Activated T-cell treated with anti-CD3 and anti-CD28 coated beads, Interleukin-2, amount 50 U/mL, for 24 hours (primary cell): ENCODE measurements around the gene SCUBE1.

Experiments
- DNase-seq: peaks from one replicate; pipeline ENCODE4 v3.0.0-alpha.2; 2020
- H3K27ac Mint-ChIP-seq: 2 replicates; pipeline ENCODE4 v1.8.0; 2020; ENCODE audit warnings: mild to moderate bottlenecking, mixed read lengths
- H3K27me3 Mint-ChIP-seq: 2 replicates; pipeline ENCODE4 v1.8.0; 2020; ENCODE audit warnings: mixed read lengths
- H3K36me3 Mint-ChIP-seq: 2 replicates; pipeline ENCODE4 v1.8.0; 2020; ENCODE audit warnings: low read depth, mixed read lengths
- H3K4me1 Mint-ChIP-seq: 2 replicates; pipeline ENCODE4 v1.8.0; 2020; ENCODE audit warnings: low read depth, mixed read lengths
- H3K4me3 Mint-ChIP-seq: 2 replicates; pipeline ENCODE4 v1.8.0; 2020; ENCODE audit warnings: mild to moderate bottlenecking, moderate library complexity, mixed read lengths
- H3K9me3 Mint-ChIP-seq: 2 replicates; pipeline ENCODE4 v1.8.0; 2020; ENCODE audit warnings: mixed read lengths

Gene SCUBE1

DNA sequence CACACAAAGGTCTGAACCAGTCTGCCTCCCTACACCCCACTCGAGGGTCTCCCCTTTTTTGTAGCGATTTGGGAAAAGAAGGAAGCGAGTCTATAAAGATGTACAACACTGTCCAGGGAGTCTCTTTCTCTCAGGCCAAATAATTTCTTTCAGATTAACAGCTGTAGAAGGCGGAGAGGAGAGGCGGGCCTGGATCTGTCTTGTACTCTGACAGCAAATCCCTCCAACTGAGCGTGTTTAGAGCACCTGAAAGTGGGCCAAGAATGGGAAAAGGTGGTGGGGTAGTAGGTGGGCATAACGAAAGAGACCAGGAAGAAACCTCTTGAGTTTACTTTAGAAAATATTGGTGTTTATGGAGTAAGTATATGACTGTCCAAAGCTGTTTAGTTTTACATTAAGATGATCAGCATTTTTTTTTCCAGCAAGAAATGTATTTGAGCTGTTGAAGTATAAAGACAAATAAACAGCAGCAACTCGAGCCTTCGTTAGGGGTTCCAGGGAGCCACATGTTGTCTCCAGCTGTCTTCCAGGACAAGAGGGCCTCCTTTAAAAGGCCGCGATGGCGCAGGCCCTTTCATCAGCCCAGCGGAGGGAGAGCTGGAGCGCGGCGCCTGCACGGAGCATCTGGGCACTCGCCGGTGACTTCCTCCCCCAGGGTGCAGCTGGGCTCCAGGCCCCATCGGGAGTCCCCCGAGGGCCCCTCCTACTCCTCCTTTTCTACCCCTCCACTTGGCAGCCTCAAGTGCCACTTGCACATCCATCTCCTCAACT lies 34.9 kb downstream of the SCUBE1 start:
- Mint-ChIP-seq H3K9me3 (no peaks in the 10 kb centered on the region), H3K36me3 (no peaks in the 10 kb centered on the region), H3K27ac (no peak overlapping the region), H3K27me3 (peaks cover 3% of the 10 kb centered on the region), H3K4me1 (no peaks in the 10 kb centered on the region), H3K4me3 (no peak overlapping the region)
- DNase-seq = no peak

DNA sequence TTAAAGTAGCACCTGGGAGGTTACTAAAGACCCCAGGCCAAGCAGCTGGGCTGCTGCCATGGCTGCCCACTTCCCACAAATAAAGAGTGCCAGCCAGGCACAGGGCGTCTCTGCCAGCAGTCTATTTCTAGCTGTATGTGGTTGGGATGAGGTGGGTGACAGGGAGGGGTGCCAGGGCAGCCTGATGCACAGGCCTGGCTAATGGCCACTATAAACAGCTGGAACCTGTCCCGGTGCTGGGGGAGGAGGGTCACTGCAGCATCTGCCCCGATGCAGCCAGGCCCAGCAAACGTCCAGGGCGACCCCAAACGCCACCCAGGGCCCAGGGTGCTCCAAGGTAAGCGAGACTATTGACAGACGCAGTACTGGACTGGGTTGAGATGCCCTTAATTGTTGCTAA lies 37.4 kb downstream of the SCUBE1 start:
- H3K36me3 Mint-ChIP-seq = no peaks in the 10 kb centered on the region
- peaks cover 3% of the 10 kb centered on the region for H3K27me3 Mint-ChIP-seq
- no peak overlapping the region for H3K4me3 Mint-ChIP-seq
- no peak overlapping the region for H3K27ac Mint-ChIP-seq
- no peak for DNase-seq
- no peaks in the 10 kb centered on the region for H3K9me3 Mint-ChIP-seq
- no peaks in the 10 kb centered on the region for H3K4me1 Mint-ChIP-seq

DNA sequence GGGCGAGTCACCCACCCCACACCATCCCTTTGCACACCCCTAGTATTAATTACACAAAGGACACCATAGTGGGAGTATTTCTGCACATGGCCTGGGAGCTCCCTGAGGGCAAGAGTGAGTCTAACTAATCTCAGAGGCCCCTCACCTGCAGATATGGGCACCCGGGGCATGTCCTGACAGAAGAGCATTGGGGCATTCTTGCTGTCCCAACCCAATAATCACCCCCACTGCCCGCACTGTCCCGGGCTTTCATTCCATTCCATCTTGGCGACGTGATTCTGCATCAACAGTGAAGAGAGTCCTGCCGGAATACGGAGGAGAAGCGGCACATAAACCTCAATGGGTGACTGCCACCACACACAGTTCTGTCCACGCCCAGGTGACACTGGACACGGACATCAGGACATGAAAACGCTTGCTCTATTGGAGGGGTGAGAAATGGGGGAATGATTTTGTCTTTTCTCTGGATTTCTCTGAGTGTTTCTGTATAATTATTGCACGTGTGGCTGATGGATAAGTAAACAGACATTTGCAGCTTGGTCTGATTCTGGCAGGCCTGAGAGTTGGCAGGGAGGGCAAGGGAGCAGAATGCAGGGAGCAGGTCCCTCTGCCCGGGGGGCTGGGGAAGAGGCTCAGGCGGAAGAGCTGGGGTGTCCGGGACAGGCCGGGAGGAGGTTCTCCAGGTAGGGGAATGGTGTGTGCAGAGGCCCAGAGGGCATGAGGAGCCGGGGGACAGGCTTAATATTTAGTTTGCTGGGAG lies 38.2 kb downstream of the SCUBE1 start:
- no peak for DNase-seq
- no peaks in the 10 kb centered on the region for H3K4me1 Mint-ChIP-seq
- no peak overlapping the region for H3K4me3 Mint-ChIP-seq
- H3K27me3 Mint-ChIP-seq = peaks cover 3% of the 10 kb centered on the region
- H3K36me3 Mint-ChIP-seq = no peaks in the 10 kb centered on the region
- H3K9me3 Mint-ChIP-seq = no peaks in the 10 kb centered on the region
- H3K27ac Mint-ChIP-seq = no peak overlapping the region

DNA sequence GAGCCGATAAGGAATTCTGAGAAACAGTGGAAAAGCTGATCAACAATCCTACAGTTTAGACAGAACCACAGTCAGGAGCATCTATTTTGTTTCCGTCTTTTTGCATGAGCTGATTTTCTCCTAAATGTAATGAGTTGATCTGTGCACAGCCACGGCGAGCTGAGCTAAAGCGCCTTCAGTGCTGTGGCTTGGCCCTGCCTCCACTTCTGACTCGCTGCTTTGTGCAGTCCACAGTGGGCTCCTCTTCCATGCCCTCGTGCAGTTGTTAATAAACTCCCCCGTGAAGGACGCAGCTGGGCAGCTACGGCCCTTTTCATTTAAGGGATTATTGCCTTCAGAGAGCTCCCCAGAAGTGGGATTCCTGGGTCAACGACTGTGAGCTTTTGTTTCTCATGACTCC lies 39.4 kb downstream of the SCUBE1 start:
- no peak overlapping the region for H3K4me3 Mint-ChIP-seq
- no peak for DNase-seq
- peaks cover 3% of the 10 kb centered on the region for H3K27me3 Mint-ChIP-seq
- H3K27ac Mint-ChIP-seq = no peak overlapping the region
- H3K36me3 Mint-ChIP-seq = no peaks in the 10 kb centered on the region
- no peaks in the 10 kb centered on the region for H3K4me1 Mint-ChIP-seq
- H3K9me3 Mint-ChIP-seq = no peaks in the 10 kb centered on the region

DNA sequence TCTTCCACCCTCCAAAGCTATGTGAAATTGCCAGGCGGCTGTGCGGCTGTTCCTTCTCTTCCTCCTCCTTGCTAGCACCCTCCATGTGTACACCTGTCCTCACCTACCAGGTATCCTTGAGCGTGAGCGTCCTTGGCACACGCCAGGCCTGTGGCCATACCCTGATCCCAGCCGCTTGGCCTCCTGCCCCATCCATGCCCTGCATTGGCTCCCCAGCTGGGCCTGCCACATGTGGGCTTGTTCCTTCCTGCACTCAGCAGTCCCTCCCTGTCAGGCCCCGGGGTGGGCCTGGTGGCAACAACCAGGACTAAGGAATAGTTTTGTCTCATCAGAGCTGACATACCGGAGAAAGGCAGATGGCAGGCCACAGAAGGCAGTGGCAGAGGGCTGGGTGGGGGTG lies 40.0 kb downstream of the SCUBE1 start:
- no peak for DNase-seq
- H3K36me3 Mint-ChIP-seq = no peaks in the 10 kb centered on the region
- no peak overlapping the region for H3K4me3 Mint-ChIP-seq
- H3K4me1 Mint-ChIP-seq = no peaks in the 10 kb centered on the region
- H3K27me3 Mint-ChIP-seq = peaks cover 3% of the 10 kb centered on the region
- H3K9me3 Mint-ChIP-seq = no peaks in the 10 kb centered on the region
- H3K27ac Mint-ChIP-seq = no peak overlapping the region

DNA sequence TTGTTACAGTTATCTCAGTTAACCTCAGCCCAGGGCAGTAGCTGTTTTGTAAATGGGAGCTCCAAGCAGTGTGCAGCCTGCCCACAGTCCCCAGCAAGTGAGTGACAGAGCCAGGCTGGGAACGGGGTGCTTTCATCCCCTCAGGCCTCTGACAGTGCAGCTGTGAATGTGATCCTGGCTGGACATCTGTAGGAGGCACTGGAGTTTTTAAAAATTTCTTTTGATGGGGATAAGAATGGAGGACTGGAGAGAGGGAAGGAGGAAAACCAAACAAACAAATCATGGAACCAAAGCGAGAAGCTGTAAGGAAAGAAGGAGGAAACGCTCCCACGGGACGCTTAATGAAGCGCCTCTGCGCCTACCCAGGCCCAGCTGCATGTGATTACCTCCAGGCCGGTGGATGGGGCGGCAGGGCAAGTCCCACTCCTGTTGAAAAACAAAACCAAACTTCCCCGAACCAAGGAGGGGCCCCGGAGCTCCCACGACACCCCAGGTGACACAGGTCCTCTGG lies 40.6 kb downstream of the SCUBE1 start:
- Mint-ChIP-seq H3K4me3 (no peak overlapping the region), H3K27me3 (peaks cover 3% of the 10 kb centered on the region), H3K9me3 (no peaks in the 10 kb centered on the region), H3K36me3 (no peaks in the 10 kb centered on the region), H3K4me1 (no peaks in the 10 kb centered on the region), H3K27ac (no peak overlapping the region)
- no peak for DNase-seq

DNA sequence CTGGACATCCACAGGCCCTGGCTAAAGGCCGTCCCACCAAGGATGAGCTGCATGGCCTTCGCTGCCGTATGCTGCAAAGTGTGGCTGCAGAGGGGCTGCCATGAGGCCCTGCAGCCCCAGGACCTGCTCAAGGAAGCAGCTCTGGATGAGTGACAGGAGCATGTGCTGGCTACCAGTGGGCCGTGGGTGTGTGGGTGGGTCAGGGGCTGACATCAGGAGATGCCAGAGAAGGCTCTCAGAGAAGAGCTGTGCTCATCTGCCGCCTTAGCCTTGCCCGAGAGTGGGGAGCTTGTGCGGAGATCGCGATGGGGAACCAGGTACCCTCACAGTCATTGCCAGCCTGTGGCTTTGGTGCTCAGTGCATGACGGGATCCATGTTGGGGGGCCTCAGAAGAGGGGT lies 41.3 kb downstream of the SCUBE1 start:
- H3K36me3 Mint-ChIP-seq = no peaks in the 10 kb centered on the region
- no peak overlapping the region for H3K27ac Mint-ChIP-seq
- H3K4me3 Mint-ChIP-seq = no peak overlapping the region
- DNase-seq = no peak
- H3K9me3 Mint-ChIP-seq = no peaks in the 10 kb centered on the region
- peaks cover 3% of the 10 kb centered on the region for H3K27me3 Mint-ChIP-seq
- H3K4me1 Mint-ChIP-seq = no peaks in the 10 kb centered on the region

DNA sequence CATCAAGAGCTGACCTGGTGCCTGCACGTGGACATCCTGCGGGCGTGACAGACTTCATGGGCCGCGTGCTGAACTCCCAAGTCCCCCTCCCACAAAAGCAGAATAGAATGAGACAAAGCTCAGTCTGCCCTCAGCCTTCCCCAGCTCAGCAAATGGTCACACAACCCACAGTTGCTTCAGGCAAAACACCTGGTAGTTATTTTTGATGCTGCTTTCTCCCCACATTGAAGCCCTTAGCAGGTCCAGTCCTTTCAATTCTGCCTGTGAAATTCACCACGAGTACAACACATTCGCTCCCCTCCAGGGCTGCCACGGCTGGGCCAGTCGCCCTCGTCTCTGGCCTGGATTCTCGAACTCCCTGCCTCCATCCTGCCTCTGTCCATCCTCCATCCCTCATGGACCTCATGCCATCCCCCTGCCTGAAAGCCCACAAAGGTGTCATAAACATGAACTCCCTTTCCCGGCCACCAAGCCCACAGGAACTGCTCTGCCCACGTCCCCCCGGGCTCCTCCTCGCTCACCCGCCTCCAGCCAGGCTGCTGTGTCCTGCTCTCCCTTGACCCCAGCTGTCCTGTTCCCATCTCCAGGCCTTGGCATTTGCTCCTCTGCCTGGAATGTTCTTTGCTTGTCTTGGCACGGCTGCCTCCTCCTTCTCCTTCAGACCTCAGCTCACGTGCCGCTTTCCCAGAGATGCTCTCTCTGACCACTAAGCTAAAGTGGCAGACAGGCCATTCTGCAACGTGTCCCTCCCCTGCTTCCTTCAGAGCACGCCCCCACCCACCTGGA lies 42.1 kb downstream of the SCUBE1 start:
- Mint-ChIP-seq H3K4me1 (no peaks in the 10 kb centered on the region), H3K9me3 (no peaks in the 10 kb centered on the region), H3K36me3 (no peaks in the 10 kb centered on the region), H3K27me3 (peaks cover 3% of the 10 kb centered on the region), H3K27ac (no peak overlapping the region), H3K4me3 (no peak overlapping the region)
- DNase-seq = no peak

DNA sequence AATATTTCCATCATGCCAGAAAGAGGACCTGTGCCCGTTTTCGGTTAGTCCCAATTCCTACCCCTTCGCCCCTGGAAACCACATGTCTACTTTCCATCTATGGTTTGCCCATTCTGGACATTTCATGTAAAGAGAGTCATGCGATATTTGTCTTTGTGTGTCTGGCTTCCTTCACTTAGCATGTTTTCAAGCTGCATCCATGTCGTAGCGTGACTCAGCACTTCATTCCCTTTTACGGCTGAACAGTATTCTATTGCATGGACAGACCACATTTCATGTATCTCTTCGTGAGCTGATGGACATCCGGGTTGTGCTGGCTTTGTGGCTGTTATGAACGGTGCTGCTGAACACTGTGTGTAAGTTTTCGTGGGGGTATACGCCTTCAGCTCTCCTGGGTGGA lies 43.4 kb downstream of the SCUBE1 start:
- no peaks in the 10 kb centered on the region for H3K9me3 Mint-ChIP-seq
- H3K4me3 Mint-ChIP-seq = no peak overlapping the region
- no peak overlapping the region for H3K27ac Mint-ChIP-seq
- DNase-seq = no peak
- H3K27me3 Mint-ChIP-seq = no peaks in the 10 kb centered on the region
- no peaks in the 10 kb centered on the region for H3K36me3 Mint-ChIP-seq
- no peaks in the 10 kb centered on the region for H3K4me1 Mint-ChIP-seq

DNA sequence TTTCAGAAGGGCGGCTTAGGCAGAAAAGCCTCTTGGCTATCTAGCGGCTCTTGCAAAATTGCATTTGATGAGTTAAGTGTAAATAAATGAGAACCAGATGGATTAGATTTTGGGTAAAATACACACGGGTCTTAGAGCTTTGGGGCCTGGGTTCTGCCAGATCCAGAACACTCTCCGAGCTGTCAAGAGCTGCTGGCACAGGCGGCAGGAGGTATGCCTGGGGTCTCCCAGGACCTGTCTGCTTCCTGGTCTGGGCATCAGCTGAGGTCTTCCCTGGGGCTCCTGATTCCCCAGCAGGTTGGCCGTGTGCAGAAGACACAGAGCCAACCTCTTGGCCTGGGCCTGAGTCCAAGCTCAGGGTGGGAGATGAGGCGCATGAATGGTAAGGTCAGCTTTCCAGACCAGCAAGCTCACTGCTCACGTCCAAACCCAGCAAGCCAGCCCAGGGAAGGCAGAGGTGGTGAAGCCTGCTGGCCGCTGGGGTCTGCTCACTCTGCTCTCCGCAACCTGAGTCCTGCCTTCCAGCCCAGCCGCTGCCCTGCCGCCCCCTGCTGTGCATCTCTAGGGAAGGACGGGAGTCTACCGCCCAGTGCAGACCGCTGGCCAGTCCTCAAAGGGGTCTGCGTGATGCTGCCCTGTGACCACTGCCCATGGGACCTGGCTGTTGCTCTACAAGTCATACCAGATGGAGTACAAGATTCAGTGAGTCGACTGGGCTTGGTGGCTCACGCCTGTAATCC lies 44.9 kb downstream of the SCUBE1 start:
- Mint-ChIP-seq H3K36me3 (no peaks in the 10 kb centered on the region), H3K4me3 (no peak overlapping the region), H3K9me3 (no peaks in the 10 kb centered on the region), H3K4me1 (no peaks in the 10 kb centered on the region), H3K27me3 (no peaks in the 10 kb centered on the region), H3K27ac (no peak overlapping the region)
- no peak for DNase-seq

DNA sequence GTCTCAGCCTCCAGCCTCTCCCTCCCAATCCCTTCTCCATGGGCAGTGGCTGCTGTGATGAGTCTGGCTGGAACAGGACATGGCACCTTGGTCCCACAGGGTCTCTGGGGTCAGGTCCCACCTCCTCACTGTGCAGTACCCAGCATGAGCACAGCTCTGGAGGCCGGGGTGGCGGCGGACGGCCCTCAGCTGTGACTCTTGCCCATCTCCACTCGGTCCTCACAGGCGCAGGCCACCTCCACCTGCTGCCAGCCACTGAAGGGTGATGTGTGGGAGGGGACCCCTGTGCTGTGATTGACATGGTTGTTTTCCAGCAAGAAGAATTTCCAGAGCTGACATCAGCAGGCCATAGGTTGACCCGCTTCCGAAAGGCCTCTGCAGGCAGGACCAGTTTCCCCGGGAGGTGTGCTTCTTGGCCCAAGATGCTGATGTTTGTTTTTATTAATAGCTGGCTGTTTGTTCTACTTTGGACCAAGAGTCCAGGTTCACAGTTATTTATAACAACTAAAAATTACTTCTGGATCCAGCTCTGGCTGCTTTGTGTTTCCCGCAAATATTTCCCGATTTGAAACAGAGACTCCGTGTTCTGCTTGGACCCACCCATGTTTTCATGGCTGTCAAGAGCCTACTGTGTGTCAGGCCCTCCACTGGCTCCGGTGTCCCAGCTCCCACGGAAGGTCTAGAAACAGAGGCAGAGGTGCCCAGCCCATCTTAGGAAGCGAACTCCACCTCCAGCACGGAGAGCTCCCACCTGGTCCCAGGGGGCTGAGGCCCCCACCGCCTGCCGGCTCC lies 45.7 kb downstream of the SCUBE1 start:
- no peaks in the 10 kb centered on the region for H3K36me3 Mint-ChIP-seq
- H3K4me1 Mint-ChIP-seq = no peaks in the 10 kb centered on the region
- H3K27ac Mint-ChIP-seq = no peak overlapping the region
- H3K4me3 Mint-ChIP-seq = no peak overlapping the region
- H3K27me3 Mint-ChIP-seq = no peaks in the 10 kb centered on the region
- DNase-seq = no peak
- H3K9me3 Mint-ChIP-seq = no peaks in the 10 kb centered on the region

DNA sequence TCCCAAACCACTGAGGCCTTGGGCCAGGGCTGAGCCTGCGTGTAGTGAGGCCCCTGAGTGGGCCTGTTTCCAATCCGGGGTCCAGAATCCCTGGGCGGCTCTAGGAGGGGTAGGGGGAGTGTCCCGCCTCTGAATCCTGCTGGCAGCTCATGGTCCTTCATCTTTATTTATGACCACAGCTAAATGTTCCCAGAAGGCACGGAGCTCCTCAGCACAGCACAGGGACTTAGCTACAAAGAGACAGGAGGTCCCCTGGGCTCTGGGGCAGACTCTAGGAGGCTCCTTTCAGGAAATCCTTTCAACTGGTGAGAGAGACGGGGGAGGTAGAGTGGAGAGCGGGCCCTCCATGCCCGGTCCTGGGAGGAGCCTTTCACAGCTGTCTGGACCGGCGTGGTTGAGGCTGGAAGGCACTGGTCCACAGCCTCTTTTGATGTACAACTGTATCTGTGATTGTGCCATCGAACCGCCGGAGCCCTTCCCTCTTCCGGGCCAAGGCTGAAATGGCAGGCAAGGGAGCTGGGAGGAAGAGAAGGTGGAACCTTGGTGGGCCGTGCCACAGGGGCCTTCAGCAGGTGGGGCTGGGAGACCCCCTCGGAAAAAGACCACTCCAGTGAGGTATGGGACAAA lies 46.8 kb downstream of the SCUBE1 start:
- no peak overlapping the region for H3K27ac Mint-ChIP-seq
- no peak for DNase-seq
- no peaks in the 10 kb centered on the region for H3K4me1 Mint-ChIP-seq
- no peaks in the 10 kb centered on the region for H3K36me3 Mint-ChIP-seq
- H3K4me3 Mint-ChIP-seq = no peak overlapping the region
- no peaks in the 10 kb centered on the region for H3K9me3 Mint-ChIP-seq
- H3K27me3 Mint-ChIP-seq = no peaks in the 10 kb centered on the region

DNA sequence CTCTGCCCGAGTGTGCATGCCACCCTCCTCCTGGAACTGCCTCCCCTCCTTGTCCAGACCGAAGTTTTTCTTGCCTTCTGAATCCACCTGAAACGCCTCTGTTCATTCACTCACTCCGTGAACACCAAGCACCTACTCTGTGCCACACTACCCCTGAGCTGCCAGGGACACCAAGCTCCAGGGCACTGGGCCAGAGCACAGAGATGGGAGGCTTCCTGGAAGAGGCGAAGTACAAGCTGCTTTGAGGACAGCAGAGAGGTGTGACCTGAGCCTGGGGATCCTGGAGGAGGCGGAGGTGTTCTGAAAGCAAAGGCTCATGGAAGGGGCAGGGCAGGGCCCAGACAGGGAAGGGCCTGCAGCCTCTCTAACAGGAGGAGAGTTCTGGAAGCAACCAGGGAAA lies 47.5 kb downstream of the SCUBE1 start:
- Mint-ChIP-seq H3K4me1 (no peaks in the 10 kb centered on the region), H3K9me3 (no peaks in the 10 kb centered on the region), H3K4me3 (no peak overlapping the region), H3K36me3 (no peaks in the 10 kb centered on the region), H3K27me3 (no peaks in the 10 kb centered on the region), H3K27ac (no peak overlapping the region)
- DNase-seq = no peak
